HG02588 (cell line): Measurements from ENCODE around the gene SPEG.

Source experiments
- ATAC-seq: cut with Tn5 transposase; IDR thresholded peaks from one replicate; pipeline ENCODE4 v1.9.1; 2021; ENCODE audit warnings: mild to moderate bottlenecking, moderate library complexity; ENCODE audit not compliant: unreplicated experiment

Gene SPEG

GRCh38 chr2:219542931-219543595 lies 108.4 kb downstream of the SPEG start:
- peak; percentile 29 for ATAC-seq

- ATAC-seq, result peak; percentile 79
These were observed 109.1 kb downstream of the SPEG start, which contains the start of the genes CHPF and TMEM198 for GRCh38 chr2:219543596-219544358. TSS of gene CHPF (minus strand) at chr2:219543809. CDS start at chr2:219543538, 271 bp downstream. TSS of gene TMEM198 (plus strand) at chr2:219544028. CDS start at chr2:219544728, 700 bp downstream.

GRCh38 chr2:219544567-219544966 lies 109.9 kb downstream of the SPEG start:
- no peak for ATAC-seq

- ATAC-seq, result no peak
These were observed 110.8 kb downstream of the SPEG start for GRCh38 chr2:219545295-219545942.

GRCh38 chr2:219545943-219546352 lies 111.3 kb downstream of the SPEG start:
- no peak for ATAC-seq

- ATAC-seq, result no peak
These were observed 113.0 kb downstream of the SPEG start for GRCh38 chr2:219547621-219548020.
